ENCODE measurements around the gene FRAS1. TPM values are rescaled to one million over a fixed set of nuclear protein-coding genes. Genes with fewer than 3 reads are reported as not detected.

FRAS1 gene
- total and polyA plus RNA-seq, 2 of the 8 experiments (the other 6 are each of a cell fraction or from before 2014, with no cell fraction given): 38.5 to 109 TPM

- ChIA-PET CTCF (ENCODE audit: partially characterized antibody) (no interaction called here), POLR2A (ENCODE audit: partially characterized antibody) (no interaction called here)
- Histone ChIP-seq H3K18ac (ENCODE audit: extremely low read depth, low read length) (no peak overlapping the region), H2BK5ac (ENCODE audit: low read depth, low read length) (no peak overlapping the region), H3K4me3 (ENCODE audit: extremely low read depth in 1 of 4, insufficient read depth in 2 of 4, low read depth in 3 of 4, low read length in 4 of 4) (no peak overlapping the region), H2BK20ac (ENCODE audit: low read length) (no peak overlapping the region), H2BK15ac (ENCODE audit: low read length) (no peak overlapping the region), H4K5ac (ENCODE audit: insufficient read length, low read depth, low read length) (no peak overlapping the region), H3K23me2 (ENCODE audit: low read depth, low read length) (no peaks in the 10 kb centered on the region), H4K91ac (replicated peaks; ENCODE audit: insufficient read length, low read length) (no peak overlapping the region), H3K14ac (ENCODE audit: insufficient read length) (no peak overlapping the region), H3K23ac (ENCODE audit: insufficient read length) (no peak overlapping the region), H3K27ac (ENCODE audit: low read depth, low read length) (no peak overlapping the region), H4K8ac (ENCODE audit: extremely low read depth, insufficient read depth, low read length) (no peak overlapping the region), H2BK12ac (ENCODE audit: low read depth, low read length) (no peak overlapping the region), H2BK120ac (replicated peaks; ENCODE audit: low read depth, low read length) (no peak overlapping the region), H2AK5ac (ENCODE audit: low read depth, low read length) (no peak overlapping the region), H3K9ac (replicated peaks in 1 of 4; ENCODE audit: extremely low read depth in 1 of 4, low read depth in 3 of 4, low read length in 3 of 4) (no peak overlapping the region), H3K36me3 (ENCODE audit: control insufficient read depth in 2 of 4, insufficient read depth in 4 of 4, low read length in 3 of 4) (peaks cover 16 to 65% (median 47%) of the 10 kb centered on the region in 4 experiments), H2AFZ (ENCODE audit: low read length) (no peak overlapping the region), H3K79me2 (ENCODE audit: control insufficient read depth in 1 of 2, insufficient read depth in 2 of 2, low read length in 2 of 2) (no peaks in the 10 kb centered on the region), H3K4me1 (replicated peaks in 1 of 4; ENCODE audit: control insufficient read depth in 3 of 4, insufficient read depth in 4 of 4, low read length in 3 of 4) (no peaks in the 10 kb centered on the region), H3K4ac (replicated peaks; ENCODE audit: insufficient read length, low read depth, low read length) (no peak overlapping the region), H3K9me3 (ENCODE audit: insufficient read depth in 2 of 2, low read depth in 1 of 2, low read length in 1 of 2) (no peaks in the 10 kb centered on the region), H3K27me3 (replicated peaks in 1 of 4; ENCODE audit: control insufficient read depth in 3 of 4, extremely low read depth in 1 of 4, insufficient read depth in 3 of 4, low read length in 3 of 4) (no peaks in the 10 kb centered on the region), H3K4me2 (ENCODE audit: insufficient read depth in 1 of 2, low read depth in 2 of 2, low read length in 2 of 2) (no peak overlapping the region), H4K20me1 (replicated peaks in 1 of 2; ENCODE audit: control insufficient read depth in 1 of 2, insufficient read depth in 2 of 2, low read length in 2 of 2) (no peaks in the 10 kb centered on the region), H3K56ac (replicated peaks; ENCODE audit: insufficient read length, low read depth, low read length) (no peak overlapping the region), H3K79me1 (ENCODE audit: low read depth, low read length) (no peaks in the 10 kb centered on the region)
- DNase-seq (ENCODE audit: low read depth in 1 of 2, low spot score in 2 of 2): no peak
- no peak for TF ChIP-seq CEBPB (IDR thresholded peaks at IDR 0.05; ENCODE audit: low read depth, low read length)
- TF ChIP-seq RNF2 (IDR thresholded peaks at IDR 0.05; ENCODE audit: borderline replicate concordance, low read depth, low read length, missing control alignments, poor library complexity, severe bottlenecking): no peak
- TF ChIP-seq SP4 (IDR thresholded peaks at IDR 0.05; ENCODE audit: low read length): no peak
- no peak for TF ChIP-seq EZH2 (IDR thresholded peaks at IDR 0.05; ENCODE audit: low read depth, low read length, severe bottlenecking)
- no peak for TF ChIP-seq SIN3A (conservative IDR thresholded peaks at IDR 0.05 in 1 of 2, IDR thresholded peaks at IDR 0.05 in 1 of 2; ENCODE audit: low read depth in 1 of 2, low read length in 2 of 2)
- no peak for TF ChIP-seq BCL11A (IDR thresholded peaks at IDR 0.05; ENCODE audit: low read depth in 2 of 2, low read length in 2 of 2)
- no peak for TF ChIP-seq ATF2 (IDR thresholded peaks at IDR 0.05; ENCODE audit: low read length)
- no peak for TF ChIP-seq KDM4A (IDR thresholded peaks at IDR 0.05; ENCODE audit: low read depth, low read length, severe bottlenecking)
- no peak for TF ChIP-seq JUND (IDR thresholded peaks at IDR 0.05; ENCODE audit: low read length)
- 94% methylated on average over 9 of the region's 9 CpGs; no CpG with 5 or more reads in 1 of the 2 experiments for WGBS, 2 experiments (ENCODE audit: extremely low coverage in 1 of 2, insufficient coverage in 1 of 2, insufficient read length in 1 of 2, insufficient replicate concordance in 2 of 2, low coverage in 1 of 2, low lambda C conversion rate in 2 of 2, missing lambda C conversion rate in 1 of 2)
- no peak for FAIRE-seq
Observed at GRCh38 chr4:78423790-78424189, 366.7 kb downstream of the FRAS1 start.

All from H1 (cell line).